Measurements from ENCODE around the gene ENTPD2.

DNA sequence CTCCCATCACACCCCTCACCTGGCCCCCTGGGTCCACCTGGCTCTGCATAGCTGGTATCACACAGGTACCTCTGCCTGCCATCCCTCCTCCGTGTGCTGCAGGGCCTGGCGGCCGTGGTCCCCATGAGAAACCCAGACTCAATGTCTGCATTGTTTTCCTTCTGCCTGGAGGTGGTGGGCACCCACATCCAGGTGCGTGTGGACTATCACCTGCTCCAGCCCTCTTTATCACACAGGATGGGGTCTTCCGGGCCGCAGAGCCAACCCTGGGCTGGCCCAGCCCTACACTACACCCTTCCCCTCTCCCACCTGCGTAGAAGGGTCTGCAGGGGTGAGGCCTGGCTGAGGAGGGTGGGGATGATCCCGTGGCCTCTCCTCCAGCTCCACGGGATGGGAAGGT is 14.9 kb downstream of the ENTPD2 start:
- TF ChIP-seq POLR2AphosphoS5 (IDR thresholded peaks at IDR 0.05) (no peak), POLR2A (IDR thresholded peaks at IDR 0.05) (no peak), EP300 (IDR thresholded peaks at IDR 0.05; ENCODE audit: low read depth) (no peak)
- TF ChIP-seq, protein P1, sequence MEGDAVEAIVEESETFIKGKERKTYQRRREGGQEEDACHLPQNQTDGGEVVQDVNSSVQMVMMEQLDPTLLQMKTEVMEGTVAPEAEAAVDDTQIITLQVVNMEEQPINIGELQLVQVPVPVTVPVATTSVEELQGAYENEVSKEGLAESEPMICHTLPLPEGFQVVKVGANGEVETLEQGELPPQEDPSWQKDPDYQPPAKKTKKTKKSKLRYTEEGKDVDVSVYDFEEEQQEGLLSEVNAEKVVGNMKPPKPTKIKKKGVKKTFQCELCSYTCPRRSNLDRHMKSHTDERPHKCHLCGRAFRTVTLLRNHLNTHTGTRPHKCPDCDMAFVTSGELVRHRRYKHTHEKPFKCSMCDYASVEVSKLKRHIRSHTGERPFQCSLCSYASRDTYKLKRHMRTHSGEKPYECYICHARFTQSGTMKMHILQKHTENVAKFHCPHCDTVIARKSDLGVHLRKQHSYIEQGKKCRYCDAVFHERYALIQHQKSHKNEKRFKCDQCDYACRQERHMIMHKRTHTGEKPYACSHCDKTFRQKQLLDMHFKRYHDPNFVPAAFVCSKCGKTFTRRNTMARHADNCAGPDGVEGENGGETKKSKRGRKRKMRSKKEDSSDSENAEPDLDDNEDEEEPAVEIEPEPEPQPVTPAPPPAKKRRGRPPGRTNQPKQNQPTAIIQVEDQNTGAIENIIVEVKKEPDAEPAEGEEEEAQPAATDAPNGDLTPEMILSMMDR (IDR thresholded peaks at IDR 0.05), result no peak

All from transverse colon (tissue), 4 donors.